HepG2 (cell line): ENCODE results near the gene SFR1. TPM values are rescaled to one million over a fixed set of nuclear protein-coding genes. Genes with fewer than 3 reads are reported as not detected.

ENCODE experiments used
- FOXK2 ChIP-seq: fragments of 450-650 bp; IDR thresholded peaks from 2 replicates; pipeline ENCODE4 v1.6.1; 2016
- GTF3A ChIP-seq: sonication (generic); formaldehyde crosslinking; conservative IDR thresholded peaks from 2 replicates; pipeline ENCODE4 v1.4.0; 2020; ENCODE audit warnings: mild to moderate bottlenecking, missing genetic modification reagents
- HMG20A ChIP-seq: IDR thresholded peaks from 2 replicates; pipeline ENCODE4 v1.6.1; 2016; ENCODE audit warnings: borderline replicate concordance
- KLF11 ChIP-seq: IDR thresholded peaks from 2 replicates; pipeline ENCODE4 v1.6.1; 2016; ENCODE audit warnings: missing compliant biosample characterization
- KLF9 ChIP-seq: IDR thresholded peaks from 2 replicates; pipeline ENCODE4 v1.6.1; 2016; ENCODE audit warnings: low read depth
- MXI1 ChIP-seq: IDR thresholded peaks from 3 replicates; pipeline ENCODE4 v1.6.1; 2012; ENCODE audit warnings: low read depth, low read length, inconsistent platforms, borderline replicate concordance
- MZF1 ChIP-seq: sonication (generic); formaldehyde crosslinking; IDR thresholded peaks from 2 replicates; pipeline ENCODE4 v1.8.1; 2023; ENCODE audit warnings: mild to moderate bottlenecking, missing genetic modification reagents, borderline replicate concordance
- NONO ChIP-seq, 2 experiments: fragments of 450-650 bp in 1 of 2; sonication (generic) in 1 of 2; formaldehyde crosslinking in 1 of 2; IDR thresholded peaks in 1 of 2; conservative IDR thresholded peaks in 1 of 2; 2 replicates each; pipeline versions ENCODE4 v1.6.1 to v1.8.0; 2017 to 2022; ENCODE audit warnings: mild to moderate bottlenecking in 1 of 2, missing genetic modification reagents in 1 of 2, moderate library complexity in 1 of 2
- TIGD3 ChIP-seq: sonication (generic); formaldehyde crosslinking; IDR thresholded peaks from 2 replicates; pipeline ENCODE4 v1.5.1; 2020; ENCODE audit warnings: mild to moderate bottlenecking, missing genetic modification reagents, borderline replicate concordance
- WIZ ChIP-seq: sonication (generic); formaldehyde crosslinking; IDR thresholded peaks from 2 replicates; pipeline ENCODE4 v1.5.1; 2020; ENCODE audit warnings: mild to moderate bottlenecking, missing genetic modification reagents
- ZNF674 ChIP-seq: sonication (generic); formaldehyde crosslinking; IDR thresholded peaks from 2 replicates; pipeline ENCODE4 v1.5.0; 2020; ENCODE audit warnings: low read depth, mild to moderate bottlenecking, missing genetic modification reagents
- ZNF691 ChIP-seq: sonication (generic); formaldehyde crosslinking; IDR thresholded peaks from 2 replicates; pipeline ENCODE4 v1.4.0; 2020; ENCODE audit warnings: missing genetic modification reagents, low read depth, mild to moderate bottlenecking, borderline replicate concordance
- polyA plus RNA-seq, 8 experiments: library from polyadenylated mRNA; depleted of rRNA in 3 of 8; stranded (reverse) in 7 of 8; unstranded in 1 of 8; fragments of >200 nt; fragmentation: Illumina TruSeq in 4 of 8; extraction: Trizol in 4 of 8; gene quantifications; 2 replicates each; pipeline versions ENCODE4 v1.2.1 to v1.2.3, GENCODE V29; 2011 to 2016; ENCODE audit warnings: low read depth in 4 of 8, missing spikeins in 1 of 8, mixed read lengths in 1 of 8; ENCODE audit not compliant: insufficient read depth in 1 of 8
- total RNA-seq, 5 experiments: library from RNA; depleted of rRNA; stranded (reverse); fragments of >200 nt; fragmentation: Illumina TruSeq; extraction: Trizol; gene quantifications; 2 replicates each; pipeline ENCODE4 v1.2.3, GENCODE V29; 2016; ENCODE audit warnings: low read depth in 1 of 5
- TF ChIP-seq, protein P1 (sequence below): sonication (generic); formaldehyde crosslinking; IDR thresholded peaks from one replicate; pipeline ENCODE4 v1.5.1; 2020; ENCODE audit warnings: mild to moderate bottlenecking, missing genetic modification reagents; ENCODE audit errors: not compliant biosample characterization
- TF ChIP-seq, protein P2 (sequence below): sonication (generic); formaldehyde crosslinking; IDR thresholded peaks from 2 replicates; pipeline ENCODE4 v1.4.0; 2020; ENCODE audit warnings: low read depth, mild to moderate bottlenecking, missing genetic modification reagents

SFR1 gene
- total and polyA plus RNA-seq, 2 of the 13 experiments (the other 11 are each of a cell fraction or from before 2014, with no cell fraction given) = 2.2 to 6.1 TPM

- TF ChIP-seq, protein P1, sequence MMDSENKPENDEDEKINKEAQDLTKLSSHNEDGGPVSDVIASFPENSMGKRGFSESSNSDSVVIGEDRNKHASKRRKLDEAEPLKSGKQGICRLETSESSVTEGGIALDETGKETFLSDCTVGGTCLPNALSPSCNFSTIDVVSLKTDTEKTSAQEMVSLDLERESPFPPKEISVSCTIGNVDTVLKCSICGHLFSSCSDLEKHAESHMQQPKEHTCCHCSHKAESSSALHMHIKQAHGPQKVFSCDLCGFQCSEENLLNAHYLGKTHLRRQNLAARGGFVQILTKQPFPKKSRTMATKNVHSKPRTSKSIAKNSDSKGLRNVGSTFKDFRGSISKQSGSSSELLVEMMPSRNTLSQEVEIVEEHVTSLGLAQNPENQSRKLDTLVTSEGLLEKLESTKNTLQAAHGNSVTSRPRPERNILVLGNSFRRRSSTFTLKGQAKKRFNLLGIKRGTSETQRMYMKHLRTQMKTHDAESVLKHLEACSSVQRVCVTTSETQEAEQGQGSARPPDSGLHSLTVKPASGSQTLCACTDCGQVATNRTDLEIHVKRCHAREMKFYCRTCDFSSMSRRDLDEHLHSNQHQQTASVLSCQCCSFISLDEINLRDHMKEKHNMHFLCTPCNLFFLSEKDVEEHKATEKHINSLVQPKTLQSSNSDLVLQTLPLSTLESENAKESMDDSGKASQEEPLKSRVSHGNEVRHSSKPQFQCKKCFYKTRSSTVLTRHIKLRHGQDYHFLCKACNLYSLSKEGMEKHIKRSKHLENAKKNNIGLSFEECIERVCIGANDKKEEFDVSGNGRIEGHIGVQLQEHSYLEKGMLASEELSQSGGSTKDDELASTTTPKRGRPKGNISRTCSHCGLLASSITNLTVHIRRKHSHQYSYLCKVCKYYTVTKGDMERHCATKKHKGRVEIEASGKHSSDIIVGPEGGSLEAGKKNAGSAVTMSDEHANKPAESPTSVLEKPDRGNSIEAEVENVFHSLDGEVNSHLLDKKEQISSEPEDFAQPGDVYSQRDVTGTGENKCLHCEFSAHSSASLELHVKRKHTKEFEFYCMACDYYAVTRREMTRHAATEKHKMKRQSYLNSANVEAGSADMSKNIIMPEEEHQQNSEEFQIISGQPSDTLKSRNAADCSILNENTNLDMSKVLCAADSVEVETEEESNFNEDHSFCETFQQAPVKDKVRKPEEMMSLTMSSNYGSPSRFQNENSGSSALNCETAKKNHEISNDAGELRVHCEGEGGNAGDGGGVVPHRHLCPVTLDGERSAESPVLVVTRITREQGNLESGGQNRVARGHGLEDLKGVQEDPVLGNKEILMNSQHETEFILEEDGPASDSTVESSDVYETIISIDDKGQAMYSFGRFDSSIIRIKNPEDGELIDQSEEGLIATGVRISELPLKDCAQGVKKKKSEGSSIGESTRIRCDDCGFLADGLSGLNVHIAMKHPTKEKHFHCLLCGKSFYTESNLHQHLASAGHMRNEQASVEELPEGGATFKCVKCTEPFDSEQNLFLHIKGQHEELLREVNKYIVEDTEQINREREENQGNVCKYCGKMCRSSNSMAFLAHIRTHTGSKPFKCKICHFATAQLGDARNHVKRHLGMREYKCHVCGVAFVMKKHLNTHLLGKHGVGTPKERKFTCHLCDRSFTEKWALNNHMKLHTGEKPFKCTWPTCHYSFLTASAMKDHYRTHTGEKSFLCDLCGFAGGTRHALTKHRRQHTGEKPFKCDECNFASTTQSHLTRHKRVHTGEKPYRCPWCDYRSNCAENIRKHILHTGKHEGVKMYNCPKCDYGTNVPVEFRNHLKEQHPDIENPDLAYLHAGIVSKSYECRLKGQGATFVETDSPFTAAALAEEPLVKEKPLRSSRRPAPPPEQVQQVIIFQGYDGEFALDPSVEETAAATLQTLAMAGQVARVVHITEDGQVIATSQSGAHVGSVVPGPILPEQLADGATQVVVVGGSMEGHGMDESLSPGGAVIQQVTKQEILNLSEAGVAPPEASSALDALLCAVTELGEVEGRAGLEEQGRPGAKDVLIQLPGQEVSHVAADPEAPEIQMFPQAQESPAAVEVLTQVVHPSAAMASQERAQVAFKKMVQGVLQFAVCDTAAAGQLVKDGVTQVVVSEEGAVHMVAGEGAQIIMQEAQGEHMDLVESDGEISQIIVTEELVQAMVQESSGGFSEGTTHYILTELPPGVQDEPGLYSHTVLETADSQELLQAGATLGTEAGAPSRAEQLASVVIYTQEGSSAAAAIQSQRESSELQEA (CRISPR knock-in tag) = no peak
- TF ChIP-seq KLF11 (CRISPR knock-in tag) = no peak
- no peak; the same call in 1 of the 2 replicates for TF ChIP-seq HMG20A (CRISPR knock-in tag)
- TF ChIP-seq ZNF674 = no peak
- TF ChIP-seq FOXK2 = peak; percentile 48; the same call in 1 of the 2 replicates
- TF ChIP-seq MXI1 = peak; percentile 64; the same call in 1 of the 3 replicates
- no peak for TF ChIP-seq NONO (IDR thresholded peaks at IDR 0.05)
- no peak; the same call in none of the 2 replicates for TF ChIP-seq NONO (CRISPR knock-in tag; conservative IDR thresholded peaks at IDR 0.05)
- TF ChIP-seq ZNF691 (CRISPR knock-in tag) = peak; percentile 56; the same call in 1 of the 2 replicates
- TF ChIP-seq WIZ (CRISPR knock-in tag) = no peak
- TF ChIP-seq, protein P2, sequence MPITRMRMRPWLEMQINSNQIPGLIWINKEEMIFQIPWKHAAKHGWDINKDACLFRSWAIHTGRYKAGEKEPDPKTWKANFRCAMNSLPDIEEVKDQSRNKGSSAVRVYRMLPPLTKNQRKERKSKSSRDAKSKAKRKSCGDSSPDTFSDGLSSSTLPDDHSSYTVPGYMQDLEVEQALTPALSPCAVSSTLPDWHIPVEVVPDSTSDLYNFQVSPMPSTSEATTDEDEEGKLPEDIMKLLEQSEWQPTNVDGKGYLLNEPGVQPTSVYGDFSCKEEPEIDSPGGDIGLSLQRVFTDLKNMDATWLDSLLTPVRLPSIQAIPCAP (CRISPR knock-in tag) = no peak
- no peak for TF ChIP-seq KLF9 (CRISPR knock-in tag)
- no peak; the same call in 1 of the 2 replicates for TF ChIP-seq TIGD3 (CRISPR knock-in tag)
- no peak for TF ChIP-seq MZF1
- no peak for TF ChIP-seq GTF3A (CRISPR knock-in tag)
Observed at GRCh38 chr10:104121485-104122224, at the start of gene SFR1 (continued).
